IMR-90 (cell line): Measurements from ENCODE around the gene SMC1B.

Experiments used
- CTCF ChIP-seq: conservative IDR thresholded peaks from 2 replicates; pipeline ENCODE4 v1.5.1; 2012; ENCODE audit warnings: mild to moderate bottlenecking, low read depth, low read length, improper control_type of control experiment
- ELK1 ChIP-seq: fragments of 150-350 bp; IDR thresholded peaks from 2 replicates; pipeline ENCODE4 v1.6.1; 2016; ENCODE audit warnings: low read depth, mild to moderate bottlenecking, low read length, moderate library complexity, borderline replicate concordance

GRCh38 chr22:45456811-45457210 lies 43.4 kb upstream of the SMC1B start:
- no peak for TF ChIP-seq CTCF
- no peak for TF ChIP-seq ELK1
